Neural progenitor cell (in vitro differentiated cells): ENCODE measurements around the gene C17orf100. TPM values are rescaled to one million over a fixed set of nuclear protein-coding genes. Genes with fewer than 3 reads are reported as not detected.
A peak's percentile ranks its signal among the peaks of the same experiment; 100 is the strongest.

Experiments used
- DNase-seq: peaks from one replicate; pipeline ENCODE4 v3.0.0-alpha.2; 2016; ENCODE audit warnings: low spot score
- H2AFZ ChIP-seq: fragments of 200-600 bp; sonication (generic); replicated peaks from 2 replicates; pipeline ENCODE4 v1.6.1; 2016; ENCODE audit warnings: antibody characterized with exemption
- H3F3A ChIP-seq: fragments of 200-600 bp; sonication (generic); 2 replicates; pipeline ENCODE4 v1.6.1; 2016; ENCODE audit warnings: antibody characterized with exemption, low read depth
- H3K27ac ChIP-seq: fragments of 200-600 bp; sonication (generic); 2 replicates; pipeline ENCODE4 v1.5.1; 2016; ENCODE audit warnings: mild to moderate bottlenecking
- H3K27me3 ChIP-seq: fragments of 200-600 bp; sonication (generic); 2 replicates; pipeline ENCODE4 v1.6.1; 2016; ENCODE audit warnings: mild to moderate bottlenecking, moderate library complexity
- H3K36me3 ChIP-seq: fragments of 200-600 bp; sonication (generic); 2 replicates; pipeline ENCODE4 v1.5.1; 2016
- H3K4me1 ChIP-seq: fragments of 200-600 bp; sonication (generic); 2 replicates; pipeline ENCODE4 v1.6.1; 2016; ENCODE audit warnings: mixed run types
- H3K4me2 ChIP-seq: fragments of 200-600 bp; sonication (generic); 2 replicates; pipeline ENCODE4 v1.6.1; 2016
- H3K4me3 ChIP-seq: fragments of 200-600 bp; sonication (generic); 2 replicates; pipeline ENCODE4 v1.5.1; 2016
- H3K79me2 ChIP-seq: fragments of 200-600 bp; sonication (generic); 2 replicates; pipeline ENCODE4 v1.6.1; 2016; ENCODE audit warnings: low read depth
- H3K9ac ChIP-seq: fragments of 200-600 bp; sonication (generic); 2 replicates; pipeline ENCODE4 v1.6.1; 2016
- H3K9me3 ChIP-seq: fragments of 200-600 bp; sonication (generic); 2 replicates; pipeline ENCODE4 v1.5.1; 2016; ENCODE audit warnings: low read depth
- H4K20me1 ChIP-seq: fragments of 200-600 bp; sonication (generic); 2 replicates; pipeline ENCODE4 v1.6.1; 2016; ENCODE audit warnings: low read depth
- H3K27ac Mint-ChIP-seq: 3 replicates; pipeline ENCODE4 v1.8.0; 2021; ENCODE audit warnings: mixed read lengths
- H3K27me3 Mint-ChIP-seq: 2 replicates; pipeline ENCODE4 v1.8.0; 2022; ENCODE audit warnings: low read depth, mild to moderate bottlenecking, inconsistent platforms, moderate library complexity, mixed read lengths; ENCODE audit not compliant: insufficient read depth
- H3K36me3 Mint-ChIP-seq: 3 replicates; pipeline ENCODE4 v1.8.0; 2021; ENCODE audit warnings: mixed read lengths
- H3K4me1 Mint-ChIP-seq: 3 replicates; pipeline ENCODE4 v1.8.0; 2021; ENCODE audit warnings: mixed read lengths
- H3K4me3 Mint-ChIP-seq: 3 replicates; pipeline ENCODE4 v1.8.0; 2021; ENCODE audit warnings: mild to moderate bottlenecking, moderate library complexity, mixed read lengths
- H3K9me3 Mint-ChIP-seq: 3 replicates; pipeline ENCODE4 v1.8.0; 2020; ENCODE audit warnings: mixed read lengths
- CTCF ChIP-seq: fragments of 200-600 bp; sonication (generic); IDR thresholded peaks from 2 replicates; pipeline ENCODE4 v1.5.1; 2017; ENCODE audit warnings: antibody characterized with exemption, mild to moderate bottlenecking
- EZH2 ChIP-seq: fragments of 200-600 bp; sonication (generic); IDR thresholded peaks from 2 replicates; pipeline ENCODE4 v1.6.1; 2017; ENCODE audit warnings: antibody characterized with exemption, mild to moderate bottlenecking, moderate library complexity
- EZH2phosphoT487 ChIP-seq: fragments of 200-600 bp; sonication (generic); IDR thresholded peaks from 2 replicates; pipeline ENCODE4 v1.6.1; 2017; ENCODE audit warnings: antibody characterized with exemption
- total RNA-seq: library from RNA; depleted of rRNA; stranded (reverse); fragments of >200 nt; gene quantifications from 2 replicates; pipeline ENCODE4 v1.2.3, GENCODE V29; 2015; ENCODE audit warnings: low replicate concordance

Gene C17orf100
- total RNA-seq, 1 donor from 2014 or later, result 3.8 TPM

- no peaks in the 10 kb centered on the region for H3K36me3 ChIP-seq
- H3K9ac ChIP-seq, result no peak overlapping the region
- Mint-ChIP-seq H3K27me3 (peaks cover 11% of the 10 kb centered on the region), H3K9me3 (no peaks in the 10 kb centered on the region), H3K4me3 (no peak overlapping the region), H3K36me3 (no peaks in the 10 kb centered on the region), H3K27ac (peak overlapping the region; percentile 74), H3K4me1 (no peaks in the 10 kb centered on the region)
- TF ChIP-seq CTCF (no peak), EZH2phosphoT487 (no peak), EZH2 (no peak)
- no peaks in the 10 kb centered on the region for H3K27me3 ChIP-seq
- H3K4me1 ChIP-seq, result no peaks in the 10 kb centered on the region
- H3K4me3 ChIP-seq, result no peak overlapping the region
- H3F3A ChIP-seq, result no peaks in the 10 kb centered on the region
- H3K9me3 ChIP-seq, result no peaks in the 10 kb centered on the region
- DNase-seq, result no peak
- H3K4me2 ChIP-seq, result no peak overlapping the region
- no peak overlapping the region for H3K27ac ChIP-seq
- no peaks in the 10 kb centered on the region for H3K79me2 ChIP-seq
- H4K20me1 ChIP-seq, result no peaks in the 10 kb centered on the region
- H2AFZ ChIP-seq, result peak overlapping the region; percentile 65
These were observed 48.7 kb downstream of the C17orf100 start for GRCh38 chr17:6699997-6700947.

GRCh38 chr17:6700948-6701307, 49.4 kb downstream of the C17orf100 start:
- Histone ChIP-seq H4K20me1 (no peaks in the 10 kb centered on the region), H2AFZ (peak overlapping the region; percentile 65), H3K36me3 (no peaks in the 10 kb centered on the region), H3K27ac (no peak overlapping the region), H3F3A (no peaks in the 10 kb centered on the region), H3K4me1 (no peaks in the 10 kb centered on the region), H3K79me2 (no peaks in the 10 kb centered on the region), H3K9me3 (no peaks in the 10 kb centered on the region), H3K4me2 (no peak overlapping the region), H3K9ac (no peak overlapping the region), H3K27me3 (no peaks in the 10 kb centered on the region), H3K4me3 (no peak overlapping the region)
- no peak for TF ChIP-seq EZH2phosphoT487
- TF ChIP-seq EZH2, result no peak
- no peak for TF ChIP-seq CTCF
- Mint-ChIP-seq H3K36me3 (no peaks in the 10 kb centered on the region), H3K4me1 (no peaks in the 10 kb centered on the region), H3K27ac (peak overlapping the region; percentile 74), H3K27me3 (peaks cover 12% of the 10 kb centered on the region), H3K4me3 (no peak overlapping the region), H3K9me3 (no peaks in the 10 kb centered on the region)
- no peak for DNase-seq

- H3K36me3 Mint-ChIP-seq, result no peaks in the 10 kb centered on the region
- H3K36me3 ChIP-seq, result no peaks in the 10 kb centered on the region
- no peaks in the 10 kb centered on the region for H3F3A ChIP-seq
- peaks cover 11% of the 10 kb centered on the region for H3K27me3 Mint-ChIP-seq
- no peak overlapping the region for H3K27ac ChIP-seq
- H3K4me2 ChIP-seq, result no peak overlapping the region
- no peaks in the 10 kb centered on the region for H3K27me3 ChIP-seq
- H3K27ac Mint-ChIP-seq, result no peak overlapping the region
- TF ChIP-seq CTCF, result peak; percentile 72
- TF ChIP-seq EZH2, result no peak
- no peak for TF ChIP-seq EZH2phosphoT487
- H3K9ac ChIP-seq, result no peak overlapping the region
- no peaks in the 10 kb centered on the region for H3K4me1 ChIP-seq
- no peak overlapping the region for H3K4me3 Mint-ChIP-seq
- no peaks in the 10 kb centered on the region for H3K79me2 ChIP-seq
- H3K9me3 ChIP-seq, result no peaks in the 10 kb centered on the region
- H3K4me1 Mint-ChIP-seq, result no peaks in the 10 kb centered on the region
- DNase-seq, result peak; percentile 86
- H3K4me3 ChIP-seq, result no peak overlapping the region
- H3K9me3 Mint-ChIP-seq, result no peaks in the 10 kb centered on the region
- peak overlapping the region; percentile 65 for H2AFZ ChIP-seq
- no peaks in the 10 kb centered on the region for H4K20me1 ChIP-seq
These were observed 50.2 kb downstream of the C17orf100 start for GRCh38 chr17:6701719-6702118.
